GM19239 (cell line): ENCODE results near the gene UBE2L5.

Experiments used
- DNase-seq: peaks from one replicate; pipeline ENCODE4 v3.0.0; 2011; ENCODE audit warnings: low spot score; ENCODE audit not compliant: insufficient read length
- FAIRE-seq: peaks from 2 replicates; lab custom pipeline; 2011; peaks lifted over from hg19 to GRCh38; lab: Jason Lieb, UNC

The UBE2L5 gene

GRCh38 chr13:30464496-30465342 lies 42.4 kb downstream of the UBE2L5 start:
- FAIRE-seq (no peak), DNase-seq (peak; percentile 40)

GRCh38 chr13:30465343-30465592 lies 43.0 kb downstream of the UBE2L5 start:
- DNase-seq = no peak
- no peak for FAIRE-seq

GRCh38 chr13:30465593-30466357 lies 43.5 kb downstream of the UBE2L5 start, which contains the start of gene HMGB1:
TSS of gene HMGB1 (minus strand) at chr13:30465936. CDS start at chr13:30463680, 2,256 bp downstream.
- FAIRE-seq (peak; percentile 100), DNase-seq (peak; percentile 87)

DNA sequence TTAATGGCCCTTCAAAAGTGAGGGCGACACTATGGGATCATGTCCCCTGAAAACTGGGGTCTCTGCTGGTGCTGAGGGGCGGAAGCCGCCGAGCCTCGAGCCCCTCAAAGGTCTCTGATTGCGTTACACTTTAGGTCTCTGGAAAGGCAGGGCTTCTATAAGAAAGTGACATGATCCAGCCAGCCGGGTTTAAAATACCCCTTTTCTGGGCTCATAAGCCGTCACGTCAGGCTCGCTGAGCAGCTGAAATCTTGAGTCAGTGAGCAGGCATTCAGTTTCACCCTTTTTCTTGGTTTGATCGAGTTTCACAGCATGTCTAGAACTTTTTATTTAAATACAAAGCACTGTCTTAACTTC lies 44.0 kb downstream of the UBE2L5 start:
- FAIRE-seq (peak; percentile 51), DNase-seq (no peak)

- DNase-seq (no peak), FAIRE-seq (peak; percentile 76)
Measured at GRCh38 chr13:30466841-30467252, 44.6 kb downstream of the UBE2L5 start.

DNA sequence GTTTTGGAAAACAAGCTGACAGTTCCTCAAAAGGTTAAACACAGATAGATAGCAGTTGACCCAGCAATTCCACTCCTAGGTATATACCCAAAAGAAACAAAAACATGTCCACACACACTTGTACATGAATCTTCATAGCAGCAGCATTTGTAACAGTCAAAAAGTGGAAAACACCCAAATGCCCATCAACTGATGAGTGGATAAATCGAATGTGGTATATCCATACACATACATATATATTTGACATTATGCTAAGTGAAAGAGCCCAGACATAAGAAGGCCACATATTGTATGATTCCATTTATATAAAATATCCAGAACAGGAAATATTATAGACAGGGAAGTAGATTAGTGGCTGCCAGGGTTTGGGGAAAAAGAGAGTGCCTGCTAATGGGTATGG lies 51.4 kb downstream of the UBE2L5 start:
- DNase-seq = no peak
- no peak for FAIRE-seq

- FAIRE-seq (peak; percentile 94), DNase-seq (no peak)
Measured at GRCh38 chr13:30477346-30478195, 55.3 kb downstream of the UBE2L5 start.
